HUES64 (cell line): ENCODE data around the gene PTPRR.

Source experiments
- H3K27ac ChIP-seq: 2 replicates; pipeline ENCODE4 v1.7.0; 2013; ENCODE audit warnings: low read depth, low read length, inconsistent platforms
- H3K27me3 ChIP-seq: 2 replicates; pipeline ENCODE4 v1.6.1; 2013; ENCODE audit warnings: mild to moderate bottlenecking, low read length; ENCODE audit not compliant: insufficient read depth
- H3K36me3 ChIP-seq: 2 replicates; pipeline ENCODE4 v1.6.1; 2013; ENCODE audit warnings: mild to moderate bottlenecking, low read length; ENCODE audit not compliant: insufficient read depth
- H3K4me1 ChIP-seq: 2 replicates; pipeline ENCODE4 v1.6.1; 2013; ENCODE audit warnings: mild to moderate bottlenecking, low read length, moderate library complexity; ENCODE audit not compliant: insufficient read depth
- H3K4me3 ChIP-seq: 2 replicates; pipeline ENCODE4 v1.5.1; 2013; ENCODE audit warnings: mild to moderate bottlenecking, low read length, moderate library complexity
- H3K9ac ChIP-seq: 2 replicates; pipeline ENCODE4 v1.6.1; 2013; ENCODE audit warnings: mild to moderate bottlenecking, low read depth, low read length
- H3K9me3 ChIP-seq: 2 replicates; pipeline ENCODE4 v1.6.1; 2013; ENCODE audit warnings: low read depth, low read length; ENCODE audit not compliant: insufficient read depth
- WGBS: fragments of 150-250, 120-280 bp; methylation state at CpG from one replicate; pipeline ENCODE4 v1.1.7; 2013; ENCODE audit warnings: missing lambda C conversion rate; 5-methylcytosine and 5-hydroxymethylcytosine counted together

PTPRR gene

DNA sequence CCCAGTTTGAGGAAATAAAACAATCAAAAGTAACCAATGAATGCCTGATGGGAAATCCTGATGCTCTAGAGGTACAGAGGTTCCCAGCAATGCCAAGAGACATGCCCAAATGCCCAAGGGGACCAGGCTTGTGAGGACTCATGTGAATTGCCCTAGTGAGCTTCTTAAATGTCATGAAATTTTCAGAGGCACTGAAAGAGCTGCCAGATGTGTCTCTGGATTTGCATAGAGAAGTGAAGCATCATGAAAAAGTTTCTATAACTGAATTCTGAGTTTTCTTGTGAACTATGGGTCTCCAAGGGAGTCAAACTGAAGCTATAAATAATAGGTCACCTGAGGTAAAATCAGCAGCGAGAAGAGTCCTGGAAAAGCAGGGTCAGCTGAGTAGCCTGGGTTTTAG lies 9.9 kb downstream of the PTPRR start:
- Histone ChIP-seq H3K9me3 (no peaks in the 10 kb centered on the region), H3K27ac (no peak overlapping the region), H3K4me1 (peaks cover 14% of the 10 kb centered on the region; the same call in 1 of the 2 replicates), H3K36me3 (no peaks in the 10 kb centered on the region), H3K9ac (no peak overlapping the region), H3K4me3 (no peak overlapping the region), H3K27me3 (no peaks in the 10 kb centered on the region)
- WGBS = 89% methylated on average over 1 of the region's 1 CpG

DNA sequence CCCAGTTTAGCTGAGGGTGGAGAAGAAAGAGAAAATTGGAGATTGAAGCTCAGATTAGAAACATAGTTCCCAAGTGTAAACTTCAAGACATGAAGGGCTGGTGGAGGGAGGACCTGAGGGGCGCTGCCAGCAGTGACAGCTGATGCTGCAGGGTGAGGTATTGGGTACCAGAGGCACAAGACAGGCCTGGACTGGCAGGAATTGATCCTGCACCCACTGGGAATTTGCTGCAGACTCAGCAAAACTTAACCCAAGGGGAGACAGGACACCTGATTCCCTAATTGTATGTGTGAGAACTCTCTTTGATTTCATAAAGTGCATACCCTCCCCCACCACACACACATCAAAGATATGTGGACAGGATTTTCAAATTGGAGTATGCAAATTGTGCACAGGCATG lies 11.6 kb downstream of the PTPRR start:
- H3K36me3 ChIP-seq = no peaks in the 10 kb centered on the region
- H3K9me3 ChIP-seq = no peaks in the 10 kb centered on the region
- 92% methylated on average over 1 of the region's 1 CpG for WGBS
- no peak overlapping the region for H3K27ac ChIP-seq
- H3K27me3 ChIP-seq = no peaks in the 10 kb centered on the region
- no peak overlapping the region for H3K4me3 ChIP-seq
- H3K4me1 ChIP-seq = peaks cover 14% of the 10 kb centered on the region; the same call in 1 of the 2 replicates
- no peak overlapping the region for H3K9ac ChIP-seq

DNA sequence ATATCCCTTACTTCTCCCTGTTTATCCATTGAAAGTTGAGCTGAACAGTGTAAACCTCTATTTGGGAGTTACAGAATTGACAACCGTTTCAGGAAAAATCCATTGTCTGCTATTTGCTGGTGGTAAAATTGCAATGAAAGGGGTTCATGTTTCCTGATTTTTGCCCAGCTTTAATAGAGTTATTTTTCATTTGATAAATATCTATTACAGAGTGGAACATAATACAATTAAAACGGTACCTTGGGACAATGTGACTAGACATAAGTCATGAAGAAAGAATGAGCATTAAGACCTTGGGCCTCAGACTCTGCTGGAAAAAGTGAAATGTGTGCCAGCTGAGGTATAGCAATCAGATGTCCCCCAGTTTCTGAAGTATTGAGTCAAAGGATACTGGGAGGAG lies 13.1 kb downstream of the PTPRR start:
- H3K36me3 ChIP-seq = no peaks in the 10 kb centered on the region
- H3K27me3 ChIP-seq = no peaks in the 10 kb centered on the region
- 97% methylated on average over 2 of the region's 2 CpGs for WGBS
- H3K9ac ChIP-seq = no peak overlapping the region; the same call in 1 of the 2 replicates
- H3K4me3 ChIP-seq = no peak overlapping the region
- H3K4me1 ChIP-seq = peaks cover 14% of the 10 kb centered on the region; the same call in 1 of the 2 replicates
- H3K27ac ChIP-seq = no peak overlapping the region
- H3K9me3 ChIP-seq = no peaks in the 10 kb centered on the region

DNA sequence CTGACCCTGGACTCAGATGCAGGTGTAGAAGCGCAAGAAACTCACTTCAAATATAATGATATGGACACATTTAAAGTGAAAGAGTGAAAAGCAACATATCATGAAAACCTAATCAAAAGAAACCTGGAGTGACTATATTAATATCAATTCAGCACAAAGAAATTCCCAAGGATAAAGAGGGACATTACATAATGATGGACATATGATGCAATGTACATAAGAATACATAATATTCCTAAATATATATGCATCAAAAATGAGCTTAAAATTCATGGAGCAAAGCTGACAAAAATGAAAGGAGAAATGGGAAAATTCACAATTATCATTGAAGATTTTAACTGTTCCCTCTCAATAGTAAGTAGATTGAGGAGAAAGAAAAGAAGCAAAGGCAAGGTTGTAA lies 24.6 kb downstream of the PTPRR start:
- no peaks in the 10 kb centered on the region for H3K4me1 ChIP-seq
- WGBS = no CpG with 5 or more reads among the region's 1 CpG
- no peaks in the 10 kb centered on the region for H3K9me3 ChIP-seq
- no peaks in the 10 kb centered on the region for H3K27me3 ChIP-seq
- H3K36me3 ChIP-seq = no peaks in the 10 kb centered on the region
- H3K4me3 ChIP-seq = no peak overlapping the region
- H3K27ac ChIP-seq = no peak overlapping the region
- no peak overlapping the region for H3K9ac ChIP-seq

DNA sequence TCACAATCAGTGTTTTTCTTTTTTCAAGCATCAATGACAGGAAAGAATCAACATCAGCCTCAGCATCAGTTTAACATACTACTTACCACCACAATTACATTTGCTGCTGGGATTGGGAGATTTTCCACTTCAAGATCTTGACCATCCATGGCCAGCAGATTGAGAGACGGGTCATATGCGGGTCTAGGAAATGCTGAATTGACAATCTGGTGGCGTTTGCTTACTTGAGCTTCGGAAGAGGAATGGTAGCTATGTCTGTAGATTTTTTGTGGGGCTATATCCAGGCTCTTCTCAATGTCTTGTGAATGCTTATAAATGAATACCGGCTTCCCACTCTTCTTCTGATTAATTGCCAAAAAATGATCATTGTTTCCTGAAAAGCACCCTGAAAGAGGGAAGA lies 27.9 kb downstream of the PTPRR start:
- 97% methylated on average over 5 of the region's 5 CpGs for WGBS
- H3K36me3 ChIP-seq = no peaks in the 10 kb centered on the region
- no peak overlapping the region for H3K9ac ChIP-seq
- no peaks in the 10 kb centered on the region for H3K9me3 ChIP-seq
- no peaks in the 10 kb centered on the region for H3K4me1 ChIP-seq
- no peak overlapping the region for H3K4me3 ChIP-seq
- no peaks in the 10 kb centered on the region for H3K27me3 ChIP-seq
- H3K27ac ChIP-seq = no peak overlapping the region

DNA sequence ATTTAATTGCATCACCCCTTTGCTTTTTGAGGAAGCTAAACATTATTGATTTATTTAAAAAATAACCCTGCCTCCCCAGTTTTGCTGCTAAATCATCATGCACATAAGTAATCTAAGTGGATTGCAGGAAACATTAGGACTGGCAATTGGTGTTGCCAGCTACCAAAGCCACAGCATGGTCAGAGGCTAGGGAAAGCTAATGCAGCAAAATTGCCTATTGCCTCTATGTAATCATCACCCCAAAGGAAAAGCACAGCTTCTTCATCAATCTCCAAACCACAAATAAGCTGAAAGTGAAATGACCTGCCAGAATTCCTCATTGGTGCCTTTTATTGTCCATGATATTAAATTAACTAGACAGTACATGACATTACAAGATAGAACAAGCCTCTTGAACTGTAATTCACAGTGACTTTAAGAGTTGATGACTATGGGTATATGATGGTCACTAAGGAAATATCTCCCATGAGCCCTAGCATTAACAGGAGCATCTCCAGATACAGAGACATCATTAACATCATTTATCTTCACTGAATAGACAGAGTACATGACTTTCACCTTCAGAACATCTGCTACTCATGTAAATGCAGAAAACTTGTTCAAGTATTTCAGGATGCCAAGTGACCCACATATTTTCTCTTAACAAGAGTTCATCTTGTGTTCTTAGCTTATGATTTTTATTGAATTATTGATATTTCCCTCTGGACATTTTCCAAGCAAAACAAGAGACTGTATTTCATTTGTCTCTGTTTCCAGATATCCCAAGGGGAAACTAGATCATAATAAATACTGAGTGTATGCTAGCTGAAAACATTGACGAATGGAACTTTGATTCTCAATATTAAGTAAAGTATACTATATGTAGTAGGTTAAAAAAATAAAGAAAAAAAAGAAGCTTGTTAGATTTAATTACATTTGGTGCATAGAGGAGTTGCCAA lies 29.4 kb downstream of the PTPRR start:
- WGBS = no CpG with 5 or more reads among the region's 1 CpG
- Histone ChIP-seq H3K4me3 (no peak overlapping the region), H3K36me3 (no peaks in the 10 kb centered on the region), H3K9me3 (no peaks in the 10 kb centered on the region), H3K27me3 (no peaks in the 10 kb centered on the region), H3K27ac (no peak overlapping the region), H3K9ac (no peak overlapping the region), H3K4me1 (no peaks in the 10 kb centered on the region)

DNA sequence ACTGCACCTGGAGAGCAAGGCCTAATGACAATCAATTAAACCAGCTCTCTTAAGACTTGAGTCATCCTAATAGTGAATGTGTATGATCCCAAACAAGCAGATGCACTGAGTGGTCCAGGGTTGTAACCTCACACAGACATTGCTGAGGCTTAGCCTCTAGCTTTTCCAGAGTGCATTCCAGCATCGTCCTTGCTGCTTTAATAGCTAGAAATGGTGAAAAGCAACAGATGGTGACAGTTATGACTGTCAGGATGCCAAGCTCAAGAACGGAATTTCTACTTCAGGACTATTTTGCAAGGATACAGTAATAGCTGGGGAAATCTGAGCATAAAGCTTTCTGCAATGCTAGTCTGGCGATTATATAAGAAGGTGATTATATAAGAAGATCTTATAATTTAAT lies 34.6 kb downstream of the PTPRR start:
- no peak overlapping the region for H3K4me3 ChIP-seq
- H3K27me3 ChIP-seq = no peaks in the 10 kb centered on the region
- no peak overlapping the region for H3K9ac ChIP-seq
- H3K36me3 ChIP-seq = no peaks in the 10 kb centered on the region
- H3K4me1 ChIP-seq = no peaks in the 10 kb centered on the region
- WGBS = 93% methylated on average over 3 of the region's 3 CpGs
- H3K9me3 ChIP-seq = no peaks in the 10 kb centered on the region
- H3K27ac ChIP-seq = no peak overlapping the region

DNA sequence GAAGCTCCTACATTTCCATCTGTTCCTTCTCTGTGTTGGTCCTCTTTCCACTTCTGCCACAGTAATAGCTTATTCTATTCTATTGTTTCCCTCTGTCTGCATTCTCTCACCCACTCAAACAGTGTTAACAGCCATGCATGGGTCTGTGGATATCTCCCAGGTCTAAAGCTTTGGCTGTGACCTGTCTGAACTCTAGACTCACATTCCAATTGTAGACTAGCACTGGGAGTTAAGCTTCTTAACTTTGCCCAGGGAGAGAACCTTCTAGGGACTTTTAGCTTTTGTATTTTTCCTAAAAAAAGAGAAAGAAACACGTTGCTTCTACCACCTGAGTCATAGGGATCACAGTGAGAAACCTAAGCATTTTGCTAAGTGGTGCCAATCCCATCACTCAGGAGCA lies 36.7 kb downstream of the PTPRR start:
- no peaks in the 10 kb centered on the region for H3K36me3 ChIP-seq
- H3K9ac ChIP-seq = no peak overlapping the region
- H3K9me3 ChIP-seq = no peaks in the 10 kb centered on the region
- H3K4me1 ChIP-seq = no peaks in the 10 kb centered on the region
- 50% methylated on average over 1 of the region's 1 CpG for WGBS
- H3K27ac ChIP-seq = no peak overlapping the region
- H3K4me3 ChIP-seq = no peak overlapping the region
- no peaks in the 10 kb centered on the region for H3K27me3 ChIP-seq

DNA sequence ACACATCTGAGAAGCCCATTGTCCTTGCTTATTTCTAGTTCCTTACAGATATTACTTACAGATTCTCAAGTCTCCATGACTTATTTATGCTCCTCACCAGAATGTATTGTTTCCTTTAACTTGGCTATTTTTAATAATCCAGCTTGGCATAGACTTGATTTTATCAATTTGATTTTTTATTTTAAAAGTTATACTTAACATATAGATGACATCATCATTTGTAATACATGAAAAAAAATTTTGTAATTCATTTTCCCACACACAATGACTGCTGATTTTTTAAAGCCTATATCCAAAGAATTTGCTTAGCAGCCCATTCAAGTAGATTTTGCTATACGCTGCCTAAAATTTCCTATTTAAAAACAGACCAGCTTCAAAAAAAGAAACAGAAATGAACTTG lies 39.8 kb downstream of the PTPRR start:
- Histone ChIP-seq H3K27ac (no peak overlapping the region), H3K27me3 (no peaks in the 10 kb centered on the region), H3K4me3 (no peak overlapping the region), H3K4me1 (no peaks in the 10 kb centered on the region), H3K9me3 (no peaks in the 10 kb centered on the region), H3K9ac (no peak overlapping the region), H3K36me3 (no peaks in the 10 kb centered on the region)
- WGBS = 96% methylated on average over 1 of the region's 1 CpG

DNA sequence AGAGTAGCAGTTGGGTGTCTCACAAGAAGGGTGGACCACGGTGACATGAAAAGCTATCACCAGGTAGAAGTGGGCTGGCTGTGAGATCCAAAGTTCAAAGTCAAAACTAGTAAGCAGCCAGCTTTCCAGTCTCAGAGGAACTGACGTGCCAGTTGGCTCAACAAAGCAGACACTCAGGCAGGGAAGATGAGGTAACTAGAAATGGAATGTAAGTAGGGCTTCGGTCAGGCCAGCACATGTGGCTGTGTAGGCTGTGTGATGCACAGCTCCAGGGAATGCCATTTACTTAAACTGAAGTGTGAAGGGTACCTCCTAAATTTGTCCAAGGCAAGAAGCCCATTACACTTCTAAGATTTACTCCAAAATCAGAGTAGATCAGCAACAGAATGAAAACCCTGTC lies 43.6 kb downstream of the PTPRR start:
- Histone ChIP-seq H3K4me3 (no peak overlapping the region), H3K27ac (no peak overlapping the region), H3K27me3 (no peaks in the 10 kb centered on the region), H3K36me3 (no peaks in the 10 kb centered on the region), H3K9ac (no peak overlapping the region), H3K4me1 (no peaks in the 10 kb centered on the region), H3K9me3 (no peaks in the 10 kb centered on the region)
- 61% methylated on average over 3 of the region's 3 CpGs for WGBS

DNA sequence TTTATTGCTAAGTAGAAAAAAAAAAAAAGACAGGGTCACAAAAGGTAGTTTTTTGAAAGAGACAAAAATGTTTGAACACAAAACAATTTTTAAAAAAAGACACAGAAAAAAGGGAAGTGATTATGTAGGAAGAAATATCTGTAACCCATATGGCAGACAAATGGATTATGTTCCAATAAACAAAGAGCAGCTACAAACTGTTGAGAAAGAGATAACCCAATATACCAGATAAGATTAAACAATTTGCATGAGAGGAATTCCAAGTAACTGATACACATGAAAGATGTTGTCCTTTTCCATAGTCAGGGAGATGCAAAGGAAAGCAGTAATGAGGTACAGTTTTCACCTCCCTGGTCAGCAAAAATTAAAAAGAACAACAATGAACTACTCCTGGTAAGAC lies 44.9 kb downstream of the PTPRR start:
- H3K9me3 ChIP-seq = no peaks in the 10 kb centered on the region
- H3K27me3 ChIP-seq = no peaks in the 10 kb centered on the region
- H3K4me3 ChIP-seq = no peak overlapping the region
- H3K4me1 ChIP-seq = no peaks in the 10 kb centered on the region
- H3K36me3 ChIP-seq = no peaks in the 10 kb centered on the region
- H3K27ac ChIP-seq = no peak overlapping the region
- H3K9ac ChIP-seq = no peak overlapping the region
